WTC11 (cell line): ENCODE measurements around the gene ENO1. TPM values are rescaled to one million over a fixed set of nuclear protein-coding genes. Genes with fewer than 3 reads are reported as not detected.

Experiments
- ATAC-seq: fragments of 200-7000 bp; cut with Tn5 transposase; 2 replicates; pipeline ENCODE4 v1.10.0; 2021; ENCODE audit warnings: mild to moderate bottlenecking, moderate library complexity
- CTCF ChIA-PET: fragments of 300-600 bp; sonication (Branson Sonifier 250); formaldehyde crosslinking; loops from one replicate; lab custom pipeline; 2021; ENCODE audit warnings: antibody characterized with exemption; lab: Charles Lee
- POLR2A ChIA-PET: fragments of 350-600 bp; sonication (Branson Sonifier 250); formaldehyde crosslinking; loops from one replicate; lab custom pipeline; 2021; ENCODE audit warnings: antibody characterized with exemption; lab: Charles Lee
- DNase-seq: peaks from one replicate; pipeline ENCODE4 v3.0.0; 2021; ENCODE audit warnings: low spot score
- H3K27ac Mint-ChIP-seq: 2 replicates; pipeline ENCODE4 v1.8.0; 2021; ENCODE audit warnings: mixed read lengths
- H3K27me3 Mint-ChIP-seq: 2 replicates; pipeline ENCODE4 v1.8.0; 2021; ENCODE audit warnings: low read depth, mild to moderate bottlenecking, moderate library complexity, mixed read lengths
- H3K36me3 Mint-ChIP-seq: 2 replicates; pipeline ENCODE4 v1.8.0; 2021; ENCODE audit warnings: mixed read lengths
- H3K4me1 Mint-ChIP-seq: 2 replicates; pipeline ENCODE4 v1.8.0; 2022; ENCODE audit warnings: mixed read lengths
- H3K4me3 Mint-ChIP-seq: 2 replicates; pipeline ENCODE4 v1.8.0; 2021; ENCODE audit warnings: mild to moderate bottlenecking, moderate library complexity, mixed read lengths
- H3K9me3 Mint-ChIP-seq: 2 replicates; pipeline ENCODE4 v1.8.0; 2021; ENCODE audit warnings: mixed read lengths
- FOXK1 ChIP-seq: sonication (generic); formaldehyde crosslinking; IDR thresholded peaks from 2 replicates; pipeline ENCODE4 v1.8.0; 2022; ENCODE audit warnings: mild to moderate bottlenecking, moderate library complexity, missing genetic modification reagents
- GRHL2 ChIP-seq: fragments of 250-450 bp; sonication (Bioruptor Pico); IDR thresholded peaks from 2 replicates; pipeline ENCODE4 v1.8.0; 2022; ENCODE audit warnings: mild to moderate bottlenecking, moderate library complexity; ENCODE audit not compliant: insufficient replicate concordance, severe bottlenecking
- OVOL2 ChIP-seq: fragments of 250-450 bp; sonication (Bioruptor Pico); IDR thresholded peaks from 2 replicates; pipeline ENCODE4 v1.9.0; 2021; ENCODE audit warnings: mild to moderate bottlenecking, borderline replicate concordance
- SOX15 ChIP-seq: fragments of 250-450 bp; sonication (Bioruptor Pico); IDR thresholded peaks from 2 replicates; pipeline ENCODE4 v1.9.0; 2021; ENCODE audit warnings: mild to moderate bottlenecking
- TCF7 ChIP-seq: sonication (generic); formaldehyde crosslinking; IDR thresholded peaks from 2 replicates; pipeline ENCODE4 v1.8.0; 2022; ENCODE audit warnings: mild to moderate bottlenecking, low read depth, missing genetic modification reagents, moderate library complexity
- TP53 ChIP-seq: sonication (generic); formaldehyde crosslinking; IDR thresholded peaks from 2 replicates; pipeline ENCODE4 v1.8.1; 2023; ENCODE audit warnings: mild to moderate bottlenecking, missing genetic modification reagents
- ZNF232 ChIP-seq: sonication (generic); formaldehyde crosslinking; IDR thresholded peaks from 2 replicates; pipeline ENCODE4 v1.8.0; 2022; ENCODE audit warnings: mild to moderate bottlenecking, missing genetic modification reagents
- ZNF317 ChIP-seq: sonication (generic); formaldehyde crosslinking; IDR thresholded peaks from 2 replicates; pipeline ENCODE4 v1.8.1; 2023; ENCODE audit warnings: low read depth, mild to moderate bottlenecking, moderate library complexity, missing genetic modification reagents, borderline replicate concordance
- total RNA-seq: library from RNA; stranded (reverse); gene quantifications from 3 replicates; pipeline ENCODE4 v1.2.3, GENCODE V29; 2021
- TF ChIP-seq, protein P1 (sequence below): sonication (generic); formaldehyde crosslinking; IDR thresholded peaks from 2 replicates; pipeline ENCODE4 v1.8.1; 2022; ENCODE audit warnings: missing genetic modification reagents, borderline replicate concordance
- TF ChIP-seq, protein P2 (sequence below): fragments of 250-450 bp; sonication (Bioruptor Pico); IDR thresholded peaks from 2 replicates; pipeline ENCODE4 v1.9.0; 2021; ENCODE audit warnings: mild to moderate bottlenecking
- TF ChIP-seq, protein P3 (sequence below): sonication (generic); formaldehyde crosslinking; IDR thresholded peaks from 2 replicates; pipeline ENCODE4 v1.8.0; 2022; ENCODE audit warnings: mild to moderate bottlenecking, missing genetic modification reagents
- TF ChIP-seq, protein P4 (sequence below): sonication (generic); formaldehyde crosslinking; IDR thresholded peaks from 2 replicates; pipeline ENCODE4 v1.8.1; 2023; ENCODE audit warnings: mild to moderate bottlenecking, moderate library complexity, missing genetic modification reagents
- TF ChIP-seq, protein P5 (sequence below): sonication (generic); formaldehyde crosslinking; IDR thresholded peaks from 2 replicates; pipeline ENCODE4 v1.8.0; 2023; ENCODE audit warnings: mild to moderate bottlenecking, missing genetic modification reagents
- TF ChIP-seq, protein P6 (sequence below): sonication (generic); formaldehyde crosslinking; IDR thresholded peaks from 2 replicates; pipeline ENCODE4 v1.8.0; 2022; ENCODE audit warnings: mild to moderate bottlenecking, missing genetic modification reagents
- TF ChIP-seq, protein P7 (sequence below): fragments of 250-450 bp; sonication (Bioruptor Pico); IDR thresholded peaks from 2 replicates; pipeline ENCODE4 v2.1.2; 2022; ENCODE audit warnings: mild to moderate bottlenecking, moderate library complexity

The ENO1 gene
- total RNA-seq, 1 experiment from 2014 or later: 1,978 TPM

DNA sequence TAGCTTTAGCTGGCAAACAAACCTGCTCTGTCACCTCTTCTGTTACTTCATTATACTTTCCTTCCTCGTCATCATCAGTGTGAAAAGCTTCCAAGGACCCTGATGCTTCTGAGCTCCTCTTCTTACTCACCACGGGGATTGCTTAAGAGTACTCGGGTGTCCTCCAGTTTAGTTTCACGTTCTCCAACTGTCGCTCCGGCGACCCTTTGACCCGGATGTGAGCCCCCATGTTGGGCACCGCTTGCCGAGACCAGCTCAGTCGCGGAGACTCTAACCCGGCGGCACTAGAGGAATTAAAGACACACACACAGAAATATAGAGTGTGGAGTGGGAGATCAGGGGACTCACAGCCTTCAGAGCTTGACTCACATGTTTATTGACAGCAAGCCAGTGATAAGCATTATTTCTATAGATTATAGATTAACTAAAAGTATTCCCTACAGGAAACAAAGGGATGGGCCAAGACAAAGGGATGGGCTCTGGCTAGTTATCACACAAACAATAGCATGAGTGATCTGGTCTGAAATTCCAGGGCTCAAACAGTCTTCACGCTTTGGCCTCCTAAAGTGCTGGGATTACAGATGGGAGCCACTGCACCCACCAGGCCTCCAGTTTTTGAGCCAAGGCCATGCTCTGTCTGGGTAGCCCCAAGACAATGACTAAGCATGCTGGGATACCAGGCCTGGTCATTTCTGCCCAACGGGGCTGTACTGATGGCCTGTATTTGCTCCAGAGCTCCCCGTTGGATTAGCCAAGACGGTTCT lies 30.1 kb upstream of the ENO1 start (continued):
- TF ChIP-seq, protein P1, sequence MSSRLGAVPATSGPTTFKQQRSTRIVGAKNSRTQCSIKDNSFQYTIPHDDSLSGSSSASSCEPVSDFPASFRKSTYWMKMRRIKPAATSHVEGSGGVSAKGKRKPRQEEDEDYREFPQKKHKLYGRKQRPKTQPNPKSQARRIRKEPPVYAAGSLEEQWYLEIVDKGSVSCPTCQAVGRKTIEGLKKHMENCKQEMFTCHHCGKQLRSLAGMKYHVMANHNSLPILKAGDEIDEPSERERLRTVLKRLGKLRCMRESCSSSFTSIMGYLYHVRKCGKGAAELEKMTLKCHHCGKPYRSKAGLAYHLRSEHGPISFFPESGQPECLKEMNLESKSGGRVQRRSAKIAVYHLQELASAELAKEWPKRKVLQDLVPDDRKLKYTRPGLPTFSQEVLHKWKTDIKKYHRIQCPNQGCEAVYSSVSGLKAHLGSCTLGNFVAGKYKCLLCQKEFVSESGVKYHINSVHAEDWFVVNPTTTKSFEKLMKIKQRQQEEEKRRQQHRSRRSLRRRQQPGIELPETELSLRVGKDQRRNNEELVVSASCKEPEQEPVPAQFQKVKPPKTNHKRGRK (CRISPR knock-in tag): no peak

DNA sequence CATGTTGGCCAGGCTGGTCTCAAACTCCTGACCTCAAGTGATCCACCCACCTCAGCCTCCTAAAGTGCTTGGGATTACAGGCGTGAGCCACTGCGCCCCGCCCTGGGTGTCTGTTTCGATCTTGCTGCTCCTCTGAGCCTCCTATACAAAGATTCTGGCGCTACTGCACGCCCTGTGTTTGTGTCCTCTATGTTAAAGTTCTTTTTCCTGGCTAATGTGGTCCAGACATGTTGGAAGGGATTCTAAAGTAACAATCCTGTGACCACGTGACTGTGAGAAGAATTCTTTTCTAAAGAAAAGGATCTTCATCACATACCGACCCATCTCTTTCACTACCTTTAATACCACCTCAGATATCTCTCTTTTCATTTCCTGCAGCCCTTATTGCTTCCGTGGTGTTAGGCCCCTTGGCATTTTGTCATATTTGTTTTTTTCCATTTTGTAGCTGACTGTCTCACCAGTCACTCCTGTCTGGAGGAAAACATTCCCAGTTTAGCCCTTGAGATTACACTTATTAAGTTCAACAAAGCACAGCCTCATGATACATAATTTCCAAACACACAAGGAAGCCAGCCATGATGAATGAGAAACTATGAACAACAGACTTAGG lies 27.2 kb upstream of the ENO1 start:
- DNase-seq (no peak), ATAC-seq (no peak)
- Mint-ChIP-seq H3K9me3 (no peaks in the 10 kb centered on the region; the same call in none of the 2 replicates), H3K27me3 (peaks cover 5% of the 10 kb centered on the region), H3K36me3 (no peaks in the 10 kb centered on the region; the same call in 1 of the 2 replicates)
- POLR2A ChIA-PET: no interaction called here
- TF ChIP-seq FOXK1 (CRISPR knock-in tag) (no peak), TP53 (CRISPR knock-in tag) (no peak), ZNF232 (no peak), ZNF317 (CRISPR knock-in tag) (no peak), SOX15 (CRISPR knock-in tag) (no peak), OVOL2 (CRISPR knock-in tag) (no peak), TCF7 (CRISPR knock-in tag) (no peak), GRHL2 (CRISPR knock-in tag) (no peak)
- TF ChIP-seq, protein P2, sequence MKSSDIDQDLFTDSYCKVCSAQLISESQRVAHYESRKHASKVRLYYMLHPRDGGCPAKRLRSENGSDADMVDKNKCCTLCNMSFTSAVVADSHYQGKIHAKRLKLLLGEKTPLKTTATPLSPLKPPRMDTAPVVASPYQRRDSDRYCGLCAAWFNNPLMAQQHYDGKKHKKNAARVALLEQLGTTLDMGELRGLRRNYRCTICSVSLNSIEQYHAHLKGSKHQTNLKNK (CRISPR knock-in tag): no peak
- TF ChIP-seq, protein P3, sequence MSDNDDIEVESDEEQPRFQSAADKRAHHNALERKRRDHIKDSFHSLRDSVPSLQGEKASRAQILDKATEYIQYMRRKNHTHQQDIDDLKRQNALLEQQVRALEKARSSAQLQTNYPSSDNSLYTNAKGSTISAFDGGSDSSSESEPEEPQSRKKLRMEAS (CRISPR knock-in tag): no peak
- TF ChIP-seq, protein P4, sequence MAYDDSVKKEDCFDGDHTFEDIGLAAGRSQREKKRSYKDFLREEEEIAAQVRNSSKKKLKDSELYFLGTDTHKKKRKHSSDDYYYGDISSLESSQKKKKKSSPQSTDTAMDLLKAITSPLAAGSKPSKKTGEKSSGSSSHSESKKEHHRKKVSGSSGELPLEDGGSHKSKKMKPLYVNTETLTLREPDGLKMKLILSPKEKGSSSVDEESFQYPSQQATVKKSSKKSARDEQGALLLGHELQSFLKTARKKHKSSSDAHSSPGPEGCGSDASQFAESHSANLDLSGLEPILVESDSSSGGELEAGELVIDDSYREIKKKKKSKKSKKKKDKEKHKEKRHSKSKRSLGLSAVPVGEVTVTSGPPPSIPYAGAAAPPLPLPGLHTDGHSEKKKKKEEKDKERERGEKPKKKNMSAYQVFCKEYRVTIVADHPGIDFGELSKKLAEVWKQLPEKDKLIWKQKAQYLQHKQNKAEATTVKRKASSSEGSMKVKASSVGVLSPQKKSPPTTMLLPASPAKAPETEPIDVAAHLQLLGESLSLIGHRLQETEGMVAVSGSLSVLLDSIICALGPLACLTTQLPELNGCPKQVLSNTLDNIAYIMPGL: no peak
- TF ChIP-seq, protein P5, sequence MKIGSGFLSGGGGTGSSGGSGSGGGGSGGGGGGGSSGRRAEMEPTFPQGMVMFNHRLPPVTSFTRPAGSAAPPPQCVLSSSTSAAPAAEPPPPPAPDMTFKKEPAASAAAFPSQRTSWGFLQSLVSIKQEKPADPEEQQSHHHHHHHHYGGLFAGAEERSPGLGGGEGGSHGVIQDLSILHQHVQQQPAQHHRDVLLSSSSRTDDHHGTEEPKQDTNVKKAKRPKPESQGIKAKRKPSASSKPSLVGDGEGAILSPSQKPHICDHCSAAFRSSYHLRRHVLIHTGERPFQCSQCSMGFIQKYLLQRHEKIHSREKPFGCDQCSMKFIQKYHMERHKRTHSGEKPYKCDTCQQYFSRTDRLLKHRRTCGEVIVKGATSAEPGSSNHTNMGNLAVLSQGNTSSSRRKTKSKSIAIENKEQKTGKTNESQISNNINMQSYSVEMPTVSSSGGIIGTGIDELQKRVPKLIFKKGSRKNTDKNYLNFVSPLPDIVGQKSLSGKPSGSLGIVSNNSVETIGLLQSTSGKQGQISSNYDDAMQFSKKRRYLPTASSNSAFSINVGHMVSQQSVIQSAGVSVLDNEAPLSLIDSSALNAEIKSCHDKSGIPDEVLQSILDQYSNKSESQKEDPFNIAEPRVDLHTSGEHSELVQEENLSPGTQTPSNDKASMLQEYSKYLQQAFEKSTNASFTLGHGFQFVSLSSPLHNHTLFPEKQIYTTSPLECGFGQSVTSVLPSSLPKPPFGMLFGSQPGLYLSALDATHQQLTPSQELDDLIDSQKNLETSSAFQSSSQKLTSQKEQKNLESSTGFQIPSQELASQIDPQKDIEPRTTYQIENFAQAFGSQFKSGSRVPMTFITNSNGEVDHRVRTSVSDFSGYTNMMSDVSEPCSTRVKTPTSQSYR (CRISPR knock-in tag): no peak
- TF ChIP-seq, protein P6, sequence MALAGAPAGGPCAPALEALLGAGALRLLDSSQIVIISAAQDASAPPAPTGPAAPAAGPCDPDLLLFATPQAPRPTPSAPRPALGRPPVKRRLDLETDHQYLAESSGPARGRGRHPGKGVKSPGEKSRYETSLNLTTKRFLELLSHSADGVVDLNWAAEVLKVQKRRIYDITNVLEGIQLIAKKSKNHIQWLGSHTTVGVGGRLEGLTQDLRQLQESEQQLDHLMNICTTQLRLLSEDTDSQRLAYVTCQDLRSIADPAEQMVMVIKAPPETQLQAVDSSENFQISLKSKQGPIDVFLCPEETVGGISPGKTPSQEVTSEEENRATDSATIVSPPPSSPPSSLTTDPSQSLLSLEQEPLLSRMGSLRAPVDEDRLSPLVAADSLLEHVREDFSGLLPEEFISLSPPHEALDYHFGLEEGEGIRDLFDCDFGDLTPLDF (CRISPR knock-in tag): no peak
- TF ChIP-seq, protein P7, sequence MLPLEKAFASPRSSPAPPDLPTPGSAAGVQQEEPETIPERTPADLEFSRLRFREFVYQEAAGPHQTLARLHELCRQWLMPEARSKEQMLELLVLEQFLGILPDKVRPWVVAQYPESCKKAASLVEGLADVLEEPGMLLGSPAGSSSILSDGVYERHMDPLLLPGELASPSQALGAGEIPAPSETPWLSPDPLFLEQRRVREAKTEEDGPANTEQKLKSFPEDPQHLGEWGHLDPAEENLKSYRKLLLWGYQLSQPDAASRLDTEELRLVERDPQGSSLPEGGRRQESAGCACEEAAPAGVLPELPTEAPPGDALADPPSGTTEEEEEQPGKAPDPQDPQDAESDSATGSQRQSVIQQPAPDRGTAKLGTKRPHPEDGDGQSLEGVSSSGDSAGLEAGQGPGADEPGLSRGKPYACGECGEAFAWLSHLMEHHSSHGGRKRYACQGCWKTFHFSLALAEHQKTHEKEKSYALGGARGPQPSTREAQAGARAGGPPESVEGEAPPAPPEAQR (CRISPR knock-in tag): no peak
- TF ChIP-seq, all 79 proteins: peak for 0
- CTCF ChIA-PET: interaction anchor here (1.5 kb wide), 1 partner anchor 99 kb away, joined by 4 read pairs; no protein-coding TSS in a partner anchor
- no peak overlapping the region for H3K27ac Mint-ChIP-seq
- H3K4me3 Mint-ChIP-seq: no peak overlapping the region
- peaks cover 19% of the 10 kb centered on the region for H3K4me1 Mint-ChIP-seq
